ENCODE measurements around the gene UPF3A.

Gene UPF3A

DNA sequence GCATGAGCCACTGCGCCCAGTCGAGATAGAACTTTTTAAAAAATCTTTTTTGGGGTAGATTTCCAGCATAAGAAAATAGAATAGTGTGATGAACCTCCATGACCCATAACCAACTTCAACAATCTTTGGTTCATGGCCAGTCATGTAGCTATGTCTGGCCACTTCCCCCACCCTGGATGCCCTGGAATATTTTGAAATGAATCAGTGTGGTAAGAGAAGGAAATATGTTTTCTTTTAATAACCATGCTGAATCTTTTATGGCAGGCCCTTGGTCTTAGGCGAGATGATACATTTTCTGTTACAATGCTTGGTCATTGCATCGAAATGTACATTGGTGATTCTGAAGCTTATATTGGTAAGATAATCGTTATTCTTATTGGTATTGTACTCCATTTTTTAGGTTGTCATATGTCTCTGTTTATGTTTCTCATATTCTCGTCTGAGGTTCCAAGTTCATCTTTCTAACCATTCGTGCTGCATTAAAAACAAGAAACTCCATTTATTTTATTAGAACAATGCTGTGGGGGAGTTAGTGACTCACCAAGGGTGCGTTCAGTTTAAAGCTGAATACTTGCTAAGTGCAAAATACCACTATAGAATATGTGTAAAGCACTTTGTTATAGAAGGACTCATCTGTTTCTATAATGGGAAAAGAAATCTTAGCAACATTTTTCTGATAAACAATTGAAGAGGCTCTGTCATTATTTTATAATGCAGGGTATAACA, 16.4 kb upstream of the UPF3A start:
- no peak for DNase-seq

DNA sequence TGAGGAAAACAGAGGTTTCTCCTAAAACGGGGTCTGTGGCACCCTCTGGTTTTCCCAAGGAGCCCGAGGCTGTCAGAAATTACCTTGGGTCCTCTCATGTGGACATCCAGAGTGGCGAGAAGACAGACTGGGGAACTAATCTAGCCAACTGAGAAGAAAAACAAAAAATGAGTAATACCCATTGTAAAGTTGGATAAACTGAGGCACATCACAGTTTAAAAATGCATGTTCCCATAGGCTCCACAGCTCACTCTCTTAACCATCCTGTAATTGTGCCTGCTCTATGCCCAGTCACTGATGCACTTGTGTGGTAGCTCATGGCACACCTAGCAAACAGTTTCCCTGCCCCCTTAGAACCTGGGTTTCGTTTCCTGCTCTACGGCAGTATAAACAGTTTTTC, 15.2 kb upstream of the UPF3A start:
- no peak for DNase-seq

GRCh38 chr13:114268344-114269280, 12.8 kb upstream of the UPF3A start:
- no peak for DNase-seq

- no peak for DNase-seq
Measured at GRCh38 chr13:114269281-114269770, 12.1 kb upstream of the UPF3A start.

DNA sequence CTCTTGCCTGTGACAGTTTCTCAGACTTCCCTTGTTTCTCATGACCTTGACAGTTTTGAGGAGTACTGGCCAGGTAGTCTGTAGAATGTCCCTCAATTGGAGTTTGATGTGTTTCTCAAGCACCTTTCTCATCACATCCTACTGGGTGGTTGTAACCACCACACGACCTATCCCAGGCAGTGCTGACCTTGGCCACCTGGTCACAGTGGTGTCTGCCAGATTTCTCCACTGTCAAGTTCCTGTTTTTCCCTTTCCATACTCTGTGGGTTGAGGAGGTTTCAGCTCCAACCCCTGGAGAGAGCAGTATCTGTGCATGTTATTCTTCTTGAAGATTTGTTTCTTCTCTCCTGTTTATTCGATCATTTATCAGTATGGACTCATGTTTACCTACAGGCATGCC, 8.4 kb upstream of the UPF3A start:
- DNase-seq: no peak

DNA sequence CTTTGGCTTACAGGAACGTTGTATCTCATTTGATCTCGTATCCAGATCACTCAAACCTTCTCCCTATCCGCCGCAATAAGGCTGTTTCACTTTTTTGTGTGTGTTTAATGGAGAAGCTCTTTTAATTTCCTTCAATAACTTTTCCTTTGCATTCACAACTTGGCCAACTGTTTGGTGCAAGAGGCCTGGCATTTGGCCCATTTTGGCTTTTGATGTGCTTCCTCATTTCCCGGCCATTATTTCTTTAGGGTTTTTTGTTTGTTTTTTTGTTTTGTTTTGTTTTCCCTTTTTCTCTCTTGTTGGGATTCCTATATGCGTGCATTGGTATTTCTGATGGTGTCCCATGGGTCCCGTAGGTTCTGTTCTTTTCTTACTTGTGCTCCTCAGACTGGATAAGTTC, 6.1 kb upstream of the UPF3A start:
- no peak for DNase-seq

- DNase-seq: no peak
Measured at GRCh38 chr13:114279146-114279545, 2.3 kb upstream of the UPF3A start.

GRCh38 chr13:114279758-114280355, 1.5 kb upstream of the UPF3A start:
- DNase-seq: no peak

DNA sequence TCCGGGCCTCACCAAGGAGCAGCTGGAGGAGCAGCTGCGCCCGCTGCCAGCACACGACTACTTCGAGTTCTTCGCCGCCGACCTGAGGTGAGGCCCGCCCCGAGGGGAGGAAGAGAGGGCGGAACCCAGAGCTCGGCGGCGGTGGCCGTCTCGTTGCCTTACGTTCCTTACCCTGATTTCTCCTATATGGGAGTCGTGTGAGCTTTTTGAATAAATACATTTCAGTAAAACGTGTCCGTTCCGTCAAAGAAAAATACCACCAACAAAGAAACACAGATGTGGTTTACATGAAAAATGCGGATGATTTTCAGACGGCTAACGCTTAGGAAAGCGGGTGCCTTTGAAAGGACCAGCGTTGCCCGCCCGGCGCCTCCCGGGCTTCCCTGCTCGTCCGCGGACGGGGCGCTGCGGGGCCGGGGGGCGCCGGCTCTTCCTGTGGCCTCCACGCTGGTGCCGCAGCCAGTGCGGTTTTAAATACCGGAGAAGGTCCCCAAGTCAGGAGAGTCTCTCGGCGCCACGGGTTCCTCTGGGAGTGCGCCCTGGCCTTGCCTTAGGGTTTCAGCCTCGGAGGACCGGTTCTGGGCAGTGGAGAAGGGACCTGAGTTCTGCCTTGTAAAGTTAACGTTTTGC, 755 bp downstream of the UPF3A start:
- DNase-seq: no peak

- DNase-seq: no peak
Measured at GRCh38 chr13:114283576-114283975, 2.2 kb downstream of the UPF3A start.

DNA sequence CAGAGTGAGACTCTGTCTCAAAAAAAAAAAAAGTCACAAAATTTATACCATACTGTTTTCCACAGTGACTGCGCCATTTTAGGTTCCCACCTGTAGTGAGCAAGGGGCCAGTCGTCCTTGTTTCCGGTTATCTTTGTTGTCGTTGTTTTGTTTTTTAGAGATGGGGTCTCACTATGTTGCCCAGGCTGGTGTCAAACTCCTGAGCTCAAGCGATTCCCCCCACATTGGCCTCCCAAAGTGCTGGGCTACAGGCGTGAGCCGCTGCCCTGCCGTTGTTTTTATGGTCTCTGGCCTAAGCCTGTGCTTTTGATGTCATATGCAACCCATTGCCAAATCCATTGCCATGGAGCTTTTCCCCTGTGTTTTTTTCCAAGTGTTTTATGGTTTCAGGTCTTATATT, 3.3 kb downstream of the UPF3A start:
- DNase-seq: no peak

GRCh38 chr13:114285166-114285808, 3.9 kb downstream of the UPF3A start:
- no peak for DNase-seq

DNA sequence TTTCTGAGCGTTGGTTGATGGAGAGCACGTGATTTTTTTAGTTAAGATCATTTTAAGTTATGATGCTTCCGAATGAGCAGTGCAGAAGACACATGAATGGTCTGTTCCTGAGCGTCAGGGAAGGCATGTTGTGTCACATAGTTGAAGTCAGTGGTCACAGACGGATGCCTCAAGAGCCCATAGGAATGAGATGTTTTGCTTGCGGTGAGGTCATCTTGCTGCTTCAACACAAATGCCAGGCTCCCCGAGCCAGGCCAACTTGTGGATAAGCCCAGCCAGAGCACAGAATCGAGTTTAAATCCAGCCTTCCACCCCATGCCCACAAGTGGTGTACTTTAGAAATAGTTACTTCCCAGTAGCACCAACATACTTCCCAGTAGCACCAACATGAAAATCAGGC, 5.4 kb downstream of the UPF3A start:
- DNase-seq: no peak

DNA sequence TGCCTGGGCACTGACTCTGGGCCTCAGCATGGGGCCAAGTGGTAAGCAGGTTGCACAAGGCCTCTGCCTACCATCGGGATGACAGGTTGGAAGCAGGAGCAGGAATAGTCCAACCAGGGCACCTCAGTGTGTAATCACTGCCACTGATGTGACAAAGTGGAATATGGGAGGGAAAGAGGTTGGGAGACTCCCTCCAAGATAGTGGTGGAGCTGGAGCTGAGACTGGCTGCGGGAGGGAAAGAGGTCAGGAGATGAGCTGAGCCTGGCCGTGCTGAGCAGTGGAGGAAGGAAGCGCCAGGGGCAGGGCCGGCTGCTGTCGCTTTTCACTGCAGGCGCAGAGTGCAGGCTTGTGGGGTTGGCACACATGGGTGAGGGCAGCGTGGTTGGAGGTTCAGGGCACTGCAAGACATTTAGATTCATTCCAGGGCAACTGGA, 6.8 kb downstream of the UPF3A start:
- no peak for DNase-seq

DNA sequence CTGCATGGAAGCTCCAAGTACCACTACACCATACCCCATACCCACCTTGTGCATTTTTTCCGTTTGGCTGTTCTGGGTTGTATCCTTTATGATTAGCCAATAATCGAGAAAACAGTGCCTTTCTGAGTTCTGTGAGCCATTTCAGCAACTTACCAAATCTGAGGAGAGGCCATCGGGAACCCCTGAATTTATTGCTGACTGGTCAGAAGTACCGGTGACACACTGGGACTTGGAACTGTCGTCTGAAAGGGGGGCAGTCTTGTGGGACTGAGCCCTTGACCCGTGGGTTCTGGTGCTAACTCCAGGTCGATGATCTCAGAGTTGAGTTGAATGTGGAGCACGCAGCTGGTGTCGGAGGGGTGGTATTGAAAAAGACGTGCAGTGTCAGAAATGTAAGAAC, 15.0 kb downstream of the UPF3A start:
- DNase-seq: no peak

DNA sequence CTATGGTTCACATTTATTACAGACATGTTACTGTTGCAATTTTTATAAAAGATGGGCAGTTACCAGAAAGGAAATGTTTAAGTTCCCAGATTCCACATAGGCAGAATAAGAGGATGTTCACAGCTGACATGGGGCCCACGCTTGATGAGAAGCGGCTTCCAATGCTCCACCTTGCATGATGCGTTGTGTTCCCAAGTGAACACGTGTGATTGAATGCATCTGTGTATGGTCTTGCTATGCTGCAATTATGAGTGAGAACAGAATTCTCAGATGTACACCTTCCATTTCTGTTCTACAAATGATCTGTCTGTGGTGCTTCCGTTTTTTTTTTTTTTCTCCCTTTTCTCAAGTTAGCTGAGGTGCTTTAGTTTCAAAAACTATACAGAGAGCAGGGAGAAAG, 15.5 kb downstream of the UPF3A start:
- no peak for DNase-seq

DNA sequence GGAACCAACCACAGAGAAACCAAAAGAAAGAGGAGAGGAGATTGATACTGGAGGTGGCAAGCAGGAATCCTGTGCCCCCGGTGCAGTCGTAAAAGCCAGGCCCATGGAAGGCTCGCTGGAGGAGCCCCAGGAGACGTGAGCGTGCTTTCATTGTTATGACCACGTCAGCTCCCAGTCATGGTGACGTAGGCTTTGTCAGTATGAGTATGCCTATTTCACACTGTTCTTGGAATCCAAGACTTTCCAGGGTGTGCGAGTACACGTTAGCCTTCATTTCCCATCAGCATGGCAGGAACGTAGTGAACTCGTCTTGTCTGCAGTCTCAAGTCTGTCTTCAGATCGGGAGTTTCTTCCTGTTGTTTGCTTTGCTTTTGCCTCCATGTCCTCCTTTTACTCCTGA, 17.5 kb downstream of the UPF3A start:
- DNase-seq: no peak

DNA sequence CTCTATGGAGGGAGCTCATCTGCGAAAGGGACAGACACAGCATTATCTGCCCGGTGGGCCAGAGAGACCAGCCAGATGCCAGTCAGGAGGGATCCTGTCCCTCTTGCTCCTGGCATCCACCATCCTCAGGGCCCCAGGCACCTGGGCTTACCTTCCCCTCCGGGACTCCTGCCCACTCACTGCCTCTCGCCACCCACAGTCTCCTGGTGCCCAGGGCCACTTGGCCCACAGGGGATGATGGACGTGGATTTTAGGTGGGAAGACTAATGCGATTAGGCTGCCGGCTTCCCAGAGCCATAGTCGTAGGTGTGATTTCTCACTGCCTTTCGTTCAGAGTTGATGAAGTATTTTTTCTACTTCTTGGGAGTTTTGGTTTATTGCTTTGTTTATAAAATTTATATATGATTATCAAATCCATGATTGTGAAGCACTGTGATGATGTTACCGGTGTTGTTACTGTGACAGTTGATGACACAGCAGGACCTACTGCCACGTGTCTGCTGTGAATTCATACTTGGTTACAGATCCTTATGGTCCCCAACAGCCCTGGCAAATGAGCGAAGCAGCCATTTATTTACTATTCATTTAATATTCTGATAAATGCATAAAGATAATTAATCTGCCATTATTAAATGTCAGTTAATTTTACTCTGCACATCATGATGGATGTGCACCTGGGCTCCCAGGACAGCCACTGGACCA, 18.4 kb downstream of the UPF3A start:
- no peak for DNase-seq

- DNase-seq: no peak
Measured at GRCh38 chr13:114303700-114304327, 22.4 kb downstream of the UPF3A start.

DNA sequence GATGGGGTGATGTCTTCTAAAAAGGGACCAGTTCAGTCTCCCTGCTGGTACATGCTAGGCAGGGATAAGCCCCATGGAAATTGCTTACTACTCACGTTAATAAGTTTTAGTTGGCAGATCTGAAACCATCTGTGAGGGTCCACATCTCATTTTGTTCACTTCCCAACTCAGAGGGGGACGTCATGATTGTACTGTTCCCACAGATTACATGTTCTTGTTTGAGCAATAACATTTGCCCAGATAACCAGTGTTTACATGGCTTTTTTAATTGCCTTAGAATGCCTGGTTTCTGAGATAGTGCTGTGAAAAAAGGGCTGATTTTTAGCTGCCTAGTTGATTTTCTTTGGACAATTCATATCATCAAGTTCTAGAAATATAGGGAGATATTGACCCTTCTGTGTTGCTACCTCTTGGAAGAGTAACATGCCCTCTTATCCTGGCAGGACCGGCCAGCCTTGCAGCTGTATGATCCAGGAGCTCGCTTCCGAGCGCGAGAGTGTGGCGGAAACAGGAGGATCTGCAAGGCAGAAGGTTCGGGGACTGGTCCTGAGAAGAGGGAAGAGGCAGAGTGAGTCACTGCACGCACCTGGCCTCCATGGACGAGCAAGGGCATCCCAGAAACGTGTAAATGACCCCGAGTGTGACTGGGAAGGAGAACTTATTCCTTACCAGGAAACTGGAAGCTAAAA, 23.1 kb downstream of the UPF3A start:
- no peak for DNase-seq

DNA sequence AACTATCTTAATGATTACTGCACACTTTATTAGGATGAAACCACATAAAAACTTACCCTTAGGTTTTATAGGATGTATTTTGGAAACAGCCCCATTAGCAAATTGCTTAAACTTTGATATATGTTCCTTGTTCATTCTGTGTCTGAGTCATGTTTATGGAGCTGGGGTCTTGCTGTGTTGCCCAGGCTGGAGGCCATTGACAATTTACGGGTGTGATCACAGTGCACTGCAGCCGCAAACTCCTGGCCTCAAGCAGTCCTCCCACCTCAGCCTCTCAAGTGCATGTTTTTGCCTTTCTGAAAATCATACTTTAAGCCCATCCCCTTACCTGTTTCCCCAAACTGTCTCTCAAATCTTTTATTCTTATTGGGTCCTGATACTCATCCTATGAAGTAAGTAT, 27.7 kb downstream of the UPF3A start:
- no peak for DNase-seq

Measured in cerebellar nuclear complex (tissue), 1 donor.